RWPE2 (cell line): Measurements from ENCODE around the gene SPINT2.

ENCODE experiments used
- ATAC-seq: fragments of 200-7000 bp; cut with Tn5 transposase; 3 replicates; pipeline ENCODE4 v1.9.1; 2021; ENCODE audit warnings: low read depth
- DNase-seq: peaks from one replicate; pipeline ENCODE4 v3.0.0-alpha.2; 2020; ENCODE audit warnings: low spot score
- H3K27ac ChIP-seq: fragments of 450-650 bp; 2 replicates; pipeline ENCODE4 v1.5.1; 2017; ENCODE audit warnings: mild to moderate bottlenecking; ENCODE audit not compliant: poor library complexity, severe bottlenecking
- H3K27me3 ChIP-seq: fragments of 250-450 bp; sonication (Bioruptor Pico); 2 replicates; pipeline ENCODE4 v1.5.1; 2021; ENCODE audit warnings: mild to moderate bottlenecking, moderate library complexity; ENCODE audit not compliant: insufficient read depth, poor library complexity, severe bottlenecking
- H3K36me3 ChIP-seq: fragments of 250-450 bp; sonication (Bioruptor Pico); 2 replicates; pipeline ENCODE4 v1.5.1; 2020; ENCODE audit warnings: low read depth, mild to moderate bottlenecking, moderate library complexity
- H3K4me1 ChIP-seq: fragments of 250-450 bp; sonication (Bioruptor Pico); 2 replicates; pipeline ENCODE4 v1.5.1; 2021; ENCODE audit warnings: mild to moderate bottlenecking, moderate library complexity; ENCODE audit not compliant: insufficient read depth, poor library complexity, severe bottlenecking
- H3K4me3 ChIP-seq: fragments of 250-450 bp; sonication (Bioruptor Pico); 2 replicates; pipeline ENCODE4 v1.5.1; 2021; ENCODE audit warnings: mild to moderate bottlenecking, moderate library complexity; ENCODE audit not compliant: severe bottlenecking
- H3K9me3 ChIP-seq: fragments of 250-450 bp; sonication (Bioruptor Pico); 2 replicates; pipeline ENCODE4 v1.5.1; 2021; ENCODE audit warnings: mild to moderate bottlenecking, moderate library complexity; ENCODE audit not compliant: severe bottlenecking
- TF ChIP-seq, protein P1 (sequence below): fragments of 450-650 bp; IDR thresholded peaks from one replicate; pipeline ENCODE4 v1.5.1; 2017; ENCODE audit warnings: mild to moderate bottlenecking, moderate library complexity; ENCODE audit not compliant: poor library complexity, severe bottlenecking

Gene SPINT2

DNA sequence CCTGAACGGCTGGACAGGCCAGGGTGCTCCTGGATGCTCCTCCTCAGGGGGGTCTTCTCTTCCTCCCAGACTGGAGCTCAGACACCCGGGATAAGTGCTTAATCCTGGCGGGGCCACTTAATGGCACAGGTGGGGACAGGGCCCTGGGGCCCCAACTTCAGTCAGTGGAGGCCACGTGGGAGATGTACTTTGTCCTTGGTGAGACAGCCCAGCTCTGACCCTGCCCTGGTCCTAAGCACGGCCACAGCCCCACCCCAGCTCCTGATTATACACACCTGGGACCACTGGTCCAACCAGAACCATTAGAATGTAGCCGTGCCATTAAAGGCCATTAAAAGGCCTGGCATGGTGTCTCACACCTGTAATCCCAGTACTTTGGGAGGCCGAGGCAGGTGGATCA, 16.0 kb upstream of the SPINT2 start:
- no peaks in the 10 kb centered on the region for H3K36me3 ChIP-seq
- no peaks in the 10 kb centered on the region for H3K9me3 ChIP-seq
- H3K4me1 ChIP-seq = peaks cover 10% of the 10 kb centered on the region
- ATAC-seq (no peak), DNase-seq (no peak)
- TF ChIP-seq, protein P1, sequence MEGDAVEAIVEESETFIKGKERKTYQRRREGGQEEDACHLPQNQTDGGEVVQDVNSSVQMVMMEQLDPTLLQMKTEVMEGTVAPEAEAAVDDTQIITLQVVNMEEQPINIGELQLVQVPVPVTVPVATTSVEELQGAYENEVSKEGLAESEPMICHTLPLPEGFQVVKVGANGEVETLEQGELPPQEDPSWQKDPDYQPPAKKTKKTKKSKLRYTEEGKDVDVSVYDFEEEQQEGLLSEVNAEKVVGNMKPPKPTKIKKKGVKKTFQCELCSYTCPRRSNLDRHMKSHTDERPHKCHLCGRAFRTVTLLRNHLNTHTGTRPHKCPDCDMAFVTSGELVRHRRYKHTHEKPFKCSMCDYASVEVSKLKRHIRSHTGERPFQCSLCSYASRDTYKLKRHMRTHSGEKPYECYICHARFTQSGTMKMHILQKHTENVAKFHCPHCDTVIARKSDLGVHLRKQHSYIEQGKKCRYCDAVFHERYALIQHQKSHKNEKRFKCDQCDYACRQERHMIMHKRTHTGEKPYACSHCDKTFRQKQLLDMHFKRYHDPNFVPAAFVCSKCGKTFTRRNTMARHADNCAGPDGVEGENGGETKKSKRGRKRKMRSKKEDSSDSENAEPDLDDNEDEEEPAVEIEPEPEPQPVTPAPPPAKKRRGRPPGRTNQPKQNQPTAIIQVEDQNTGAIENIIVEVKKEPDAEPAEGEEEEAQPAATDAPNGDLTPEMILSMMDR = no peak
- no peaks in the 10 kb centered on the region for H3K27me3 ChIP-seq
- H3K27ac ChIP-seq = no peak overlapping the region
- H3K4me3 ChIP-seq = no peak overlapping the region

DNA sequence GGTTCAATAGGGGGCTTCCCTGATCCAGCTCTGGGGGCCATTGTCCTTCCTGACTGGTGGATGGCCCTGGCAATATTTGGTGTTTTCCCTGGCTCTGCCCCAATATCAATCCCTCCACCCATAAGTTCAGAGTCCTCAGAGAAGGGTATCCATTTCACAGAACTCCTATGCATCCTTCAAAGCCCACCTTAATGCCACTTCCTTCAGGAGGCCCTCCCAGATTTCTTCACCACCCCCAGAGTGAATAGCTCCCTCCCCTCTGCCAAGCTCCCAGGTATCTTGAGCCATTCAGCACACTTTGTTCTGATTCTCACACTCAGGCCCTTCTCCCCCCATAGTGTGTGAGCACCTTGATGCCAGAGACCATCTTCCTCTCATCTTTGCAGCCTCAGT, 13.9 kb upstream of the SPINT2 start:
- H3K36me3 ChIP-seq = no peaks in the 10 kb centered on the region
- DNase-seq = no peak
- H3K4me3 ChIP-seq = no peak overlapping the region
- TF ChIP-seq, protein P1 = no peak
- peaks cover 10% of the 10 kb centered on the region for H3K4me1 ChIP-seq
- no peak overlapping the region for H3K27ac ChIP-seq
- H3K9me3 ChIP-seq = no peaks in the 10 kb centered on the region
- ATAC-seq = no peak
- H3K27me3 ChIP-seq = no peaks in the 10 kb centered on the region

- TF ChIP-seq, protein P1 = no peak
- no peak for ATAC-seq
- peaks cover 10% of the 10 kb centered on the region for H3K4me1 ChIP-seq
- no peak overlapping the region for H3K4me3 ChIP-seq
- peak overlapping the region; percentile 11 for H3K27ac ChIP-seq
- H3K36me3 ChIP-seq = no peaks in the 10 kb centered on the region
- no peaks in the 10 kb centered on the region for H3K27me3 ChIP-seq
- no peak for DNase-seq
- no peaks in the 10 kb centered on the region for H3K9me3 ChIP-seq
These were observed 13.4 kb upstream of the SPINT2 start for GRCh38 chr19:38250821-38251563.

DNA sequence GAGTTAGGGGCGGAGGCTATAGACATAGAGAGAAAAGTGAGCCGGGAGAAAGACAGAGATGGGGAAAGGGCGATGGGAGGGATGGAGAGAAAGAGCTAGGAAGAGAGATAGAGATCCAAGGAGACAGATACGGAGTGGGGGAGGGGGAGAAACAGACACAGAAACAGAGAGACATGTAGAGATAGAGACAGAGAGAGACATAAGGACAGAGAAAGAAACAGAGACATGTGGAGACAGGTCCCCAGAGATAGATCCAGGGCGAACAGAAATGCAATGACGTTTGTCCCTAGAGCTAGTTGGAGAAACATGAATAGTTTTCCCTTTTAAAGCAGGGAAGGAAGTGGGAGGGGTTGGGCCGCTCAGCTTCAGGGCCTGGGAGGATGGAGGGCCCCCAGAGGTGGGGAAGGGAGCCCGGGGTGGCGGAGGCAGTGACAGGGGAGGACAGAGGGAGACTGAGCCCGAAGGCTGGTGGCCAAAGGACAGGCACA, 12.8 kb upstream of the SPINT2 start:
- Histone ChIP-seq H3K4me3 (no peak overlapping the region), H3K27me3 (no peaks in the 10 kb centered on the region), H3K27ac (peak overlapping the region; percentile 11), H3K36me3 (no peaks in the 10 kb centered on the region), H3K9me3 (no peaks in the 10 kb centered on the region), H3K4me1 (peaks cover 10% of the 10 kb centered on the region)
- ATAC-seq (peak; percentile 22; the same call in 2 of the 3 replicates), DNase-seq (no peak)
- TF ChIP-seq, protein P1 = no peak

GRCh38 chr19:38252385-38252784, 12.0 kb upstream of the SPINT2 start:
- no peaks in the 10 kb centered on the region for H3K9me3 ChIP-seq
- H3K27me3 ChIP-seq = no peaks in the 10 kb centered on the region
- H3K4me3 ChIP-seq = no peak overlapping the region
- no peak for DNase-seq
- H3K4me1 ChIP-seq = peaks cover 10% of the 10 kb centered on the region
- TF ChIP-seq, protein P1 = no peak
- no peaks in the 10 kb centered on the region for H3K36me3 ChIP-seq
- H3K27ac ChIP-seq = no peak overlapping the region
- no peak for ATAC-seq
